Epithelial cell of esophagus (primary cell): Measurements from ENCODE around the gene NHERF1.

Source experiments
- DNase-seq: peaks from one replicate; pipeline ENCODE4 v3.0.0; 2010; ENCODE audit warnings: low read depth
- H3K4me3 ChIP-seq: 2 replicates; pipeline ENCODE4 v1.5.1; 2011; ENCODE audit warnings: mild to moderate bottlenecking, low read length, control low read depth
- TF ChIP-seq, protein P1 (sequence below): IDR thresholded peaks from 2 replicates; pipeline ENCODE4 v1.5.1; 2011; ENCODE audit warnings: low read depth, mild to moderate bottlenecking, low read length, control low read depth, inconsistent platforms; ENCODE audit not compliant: insufficient read depth; ENCODE audit errors: missing control alignments

NHERF1 gene

DNA sequence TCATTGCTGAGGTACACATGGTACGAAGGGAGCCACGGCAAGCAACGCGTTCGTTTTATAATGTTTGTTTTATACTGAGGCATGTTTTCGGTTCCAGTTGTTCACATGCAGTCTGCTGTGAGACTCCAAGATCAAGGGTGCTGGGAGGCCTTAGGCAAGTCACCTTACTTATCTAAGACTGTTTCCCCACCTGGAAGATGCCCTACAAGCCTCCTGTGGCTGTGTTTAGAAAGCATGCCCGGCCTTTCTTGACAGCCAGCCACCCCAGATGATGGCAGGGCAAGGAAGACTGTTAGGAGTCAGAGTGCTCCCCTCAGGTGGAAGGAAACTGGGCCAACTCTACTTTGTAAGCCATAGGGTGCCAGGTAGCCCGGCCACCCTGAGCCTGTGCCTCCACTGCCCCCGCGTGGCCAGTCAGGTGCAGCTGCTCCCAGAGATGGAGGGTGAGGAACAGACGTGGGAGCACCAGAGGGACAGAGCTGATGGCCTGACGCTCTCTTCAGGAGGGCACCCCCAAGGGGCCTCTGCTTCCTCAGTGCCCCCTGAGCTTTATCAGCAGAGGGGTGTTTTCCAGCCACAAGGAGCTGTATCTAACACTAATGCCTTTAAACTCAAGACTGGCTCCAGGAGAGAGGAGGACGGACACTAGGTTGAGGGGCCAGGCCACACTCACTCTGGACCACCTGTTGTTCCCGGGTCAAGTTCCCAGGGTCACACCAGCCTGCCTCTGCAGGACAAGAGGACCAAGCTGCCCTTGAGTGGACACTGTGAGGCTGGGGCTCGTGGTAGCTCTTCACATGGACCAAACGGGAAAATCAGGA is 22.3 kb downstream of the NHERF1 start:
- peak; percentile 83 for DNase-seq
- H3K4me3 ChIP-seq = no peak overlapping the region
- TF ChIP-seq, protein P1, sequence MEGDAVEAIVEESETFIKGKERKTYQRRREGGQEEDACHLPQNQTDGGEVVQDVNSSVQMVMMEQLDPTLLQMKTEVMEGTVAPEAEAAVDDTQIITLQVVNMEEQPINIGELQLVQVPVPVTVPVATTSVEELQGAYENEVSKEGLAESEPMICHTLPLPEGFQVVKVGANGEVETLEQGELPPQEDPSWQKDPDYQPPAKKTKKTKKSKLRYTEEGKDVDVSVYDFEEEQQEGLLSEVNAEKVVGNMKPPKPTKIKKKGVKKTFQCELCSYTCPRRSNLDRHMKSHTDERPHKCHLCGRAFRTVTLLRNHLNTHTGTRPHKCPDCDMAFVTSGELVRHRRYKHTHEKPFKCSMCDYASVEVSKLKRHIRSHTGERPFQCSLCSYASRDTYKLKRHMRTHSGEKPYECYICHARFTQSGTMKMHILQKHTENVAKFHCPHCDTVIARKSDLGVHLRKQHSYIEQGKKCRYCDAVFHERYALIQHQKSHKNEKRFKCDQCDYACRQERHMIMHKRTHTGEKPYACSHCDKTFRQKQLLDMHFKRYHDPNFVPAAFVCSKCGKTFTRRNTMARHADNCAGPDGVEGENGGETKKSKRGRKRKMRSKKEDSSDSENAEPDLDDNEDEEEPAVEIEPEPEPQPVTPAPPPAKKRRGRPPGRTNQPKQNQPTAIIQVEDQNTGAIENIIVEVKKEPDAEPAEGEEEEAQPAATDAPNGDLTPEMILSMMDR = peak; percentile 90

DNA sequence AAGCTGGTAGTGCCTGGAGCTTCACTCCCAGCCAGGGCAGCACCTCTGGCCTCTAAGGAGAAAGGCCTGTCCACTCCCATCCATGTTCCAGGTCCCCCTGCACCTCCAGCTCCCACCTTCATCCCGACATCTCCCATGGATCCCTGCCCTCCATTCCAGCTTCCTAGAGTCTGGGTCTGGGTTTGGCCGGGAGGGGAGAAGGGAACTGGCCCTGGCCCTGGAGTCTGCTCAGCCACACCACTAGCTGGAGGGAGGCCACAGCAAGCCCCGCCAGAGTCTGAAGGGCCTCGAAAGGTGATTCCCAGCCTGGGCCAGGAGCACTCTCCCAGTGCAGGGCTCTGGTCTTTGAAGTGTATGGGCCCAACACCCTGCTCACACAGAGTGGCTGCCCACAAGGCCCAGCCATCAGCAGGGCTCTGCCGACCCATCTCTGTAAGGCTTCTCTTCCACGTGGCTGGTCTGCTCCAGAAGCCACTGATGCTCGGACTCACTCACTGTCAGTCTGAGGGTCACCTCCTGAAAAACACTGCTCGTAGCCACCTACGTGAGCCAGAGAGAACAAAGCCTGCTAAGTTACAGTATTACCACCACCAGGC is 23.0 kb downstream of the NHERF1 start:
- TF ChIP-seq, protein P1 = no peak
- no peak overlapping the region for H3K4me3 ChIP-seq
- DNase-seq = no peak

DNA sequence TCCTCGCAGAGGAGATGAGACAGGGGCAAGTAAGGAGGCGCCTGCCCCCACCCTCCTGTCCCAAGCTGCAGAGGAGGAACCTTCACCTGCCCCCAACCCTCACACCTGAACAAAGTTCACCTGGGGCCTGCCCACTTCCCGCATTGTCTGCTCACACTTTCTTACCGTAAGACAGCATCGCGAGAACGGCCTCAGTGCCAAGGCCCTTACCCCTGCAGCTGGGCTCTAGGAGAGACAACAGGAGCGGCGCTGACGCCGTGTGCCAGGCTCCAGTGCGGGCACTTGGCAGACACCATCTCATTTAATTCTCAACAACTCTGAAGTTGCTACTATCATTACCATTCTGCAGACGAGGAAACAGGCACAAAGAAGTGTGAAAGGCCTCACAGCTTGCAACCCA is 23.6 kb downstream of the NHERF1 start:
- no peak for DNase-seq
- no peak overlapping the region for H3K4me3 ChIP-seq
- TF ChIP-seq, protein P1 = no peak

DNA sequence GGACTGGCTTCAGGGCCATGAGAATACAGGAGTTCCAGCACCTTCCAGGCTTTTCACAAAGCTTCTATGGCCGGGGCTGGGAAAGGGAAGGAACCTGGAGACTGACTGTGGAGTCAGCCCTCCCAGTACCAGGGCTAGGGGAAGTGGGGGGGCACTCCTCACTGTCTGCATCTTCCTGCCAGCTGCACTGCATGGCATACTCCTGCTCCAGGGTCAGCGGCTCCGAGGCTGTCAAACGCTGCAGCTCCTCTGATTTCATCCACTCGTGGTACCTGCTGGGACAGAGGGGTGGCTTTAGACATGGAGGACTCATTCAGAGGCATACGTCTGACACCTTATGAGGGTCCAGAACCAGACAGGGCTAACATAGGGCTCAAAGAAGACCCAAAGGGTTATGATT is 25.0 kb downstream of the NHERF1 start:
- no peak overlapping the region for H3K4me3 ChIP-seq
- no peak for DNase-seq
- TF ChIP-seq, protein P1 = no peak

DNA sequence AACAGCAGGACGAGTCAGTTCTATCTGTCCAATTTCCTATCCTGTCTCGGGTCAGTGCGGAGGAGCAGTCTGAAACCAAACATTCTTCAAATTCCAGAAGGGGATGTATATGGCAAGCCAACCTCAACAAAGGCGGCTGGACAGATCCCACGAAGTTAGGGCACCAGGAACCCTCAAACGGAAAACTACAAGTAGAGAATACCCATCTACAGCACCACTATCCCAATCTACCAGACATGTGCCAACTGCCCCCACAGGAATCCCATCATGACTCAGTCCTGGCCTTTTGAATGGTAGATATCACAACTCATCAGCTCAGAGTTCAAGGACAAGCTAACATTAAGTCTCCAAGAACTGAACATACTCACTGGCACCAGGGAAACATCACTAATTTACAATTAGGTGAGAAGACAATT is 25.5 kb downstream of the NHERF1 start:
- no peak for DNase-seq
- no peak overlapping the region for H3K4me3 ChIP-seq

DNA sequence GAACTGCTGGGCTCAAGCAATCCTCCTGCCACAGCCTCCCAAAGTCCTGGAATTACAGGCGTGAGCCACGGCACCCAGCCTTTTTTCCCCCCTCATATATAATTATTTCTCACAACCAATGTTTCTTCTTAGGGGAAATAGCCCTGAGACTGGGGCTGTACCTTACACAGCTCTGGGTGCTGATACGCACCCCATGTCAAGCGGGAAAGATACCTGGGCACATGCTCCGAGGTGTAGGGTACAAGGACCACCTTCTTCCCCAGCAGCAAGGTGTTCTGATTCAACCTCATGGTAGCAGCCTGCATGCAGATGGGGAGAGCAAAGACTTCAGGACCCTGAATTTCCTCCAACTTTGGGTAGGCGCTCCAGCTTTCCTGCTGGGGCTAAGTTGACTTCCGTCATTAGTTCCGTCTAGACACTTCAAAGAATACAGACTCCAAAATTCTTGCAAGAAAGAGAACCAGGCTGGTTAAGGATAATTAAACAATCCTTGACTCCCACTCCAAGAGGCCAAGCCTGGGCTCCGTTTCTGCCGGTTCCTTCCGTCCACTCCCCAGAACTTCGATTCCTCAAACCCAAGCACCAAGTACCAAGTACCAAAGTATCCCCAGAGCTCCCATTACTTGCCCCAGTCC is 27.1 kb downstream of the NHERF1 start:
- H3K4me3 ChIP-seq = peak overlapping the region; percentile 92
- TF ChIP-seq, protein P1 = no peak
- DNase-seq = no peak

More for the DNA sequence above, 25.5 kb downstream of the NHERF1 start:
- TF ChIP-seq, protein P1 = no peak
